ENCODE data around the gene CDKN2AIP. TPM values are rescaled to one million over a fixed set of nuclear protein-coding genes. Genes with fewer than 3 reads are reported as not detected.

Gene CDKN2AIP
- total RNA-seq, 1 donor from 2014 or later = 29.7 TPM

DNA sequence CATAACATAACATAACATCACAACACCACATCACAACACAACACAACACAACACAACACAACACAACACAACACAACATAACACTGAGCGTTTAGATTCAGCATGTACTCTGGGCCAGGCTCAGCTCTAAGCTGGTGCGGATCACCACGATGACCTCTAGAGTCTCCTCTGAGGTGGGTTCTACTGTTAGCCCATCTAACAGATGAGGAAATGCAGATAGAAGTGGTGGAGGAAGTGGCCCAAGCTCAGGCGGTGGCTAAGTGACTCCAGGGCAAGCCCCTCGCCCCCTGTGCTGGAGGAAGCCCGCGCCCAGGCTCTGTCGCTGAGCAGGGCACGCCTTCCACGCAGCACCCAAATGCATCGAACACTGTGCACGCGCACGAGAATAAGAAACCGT lies 45.3 kb upstream of the CDKN2AIP start:
- peaks cover 21% of the 10 kb centered on the region for H3K27me3 Mint-ChIP-seq
- H3K27ac Mint-ChIP-seq = peak overlapping the region; percentile 2
- no peaks in the 10 kb centered on the region for H3K36me3 Mint-ChIP-seq
- peaks cover 27% of the 10 kb centered on the region for H3K4me1 Mint-ChIP-seq (ENCODE audit: unreplicated experiment)
- no peak for DNase-seq (ENCODE audit: extremely low spot score, unreplicated experiment)
- H3K4me3 Mint-ChIP-seq = peak overlapping the region; percentile 90
- no peak for TF ChIP-seq CTCF (conservative IDR thresholded peaks at IDR 0.05)
- no peaks in the 10 kb centered on the region for H3K9me3 Mint-ChIP-seq

- no peak overlapping the region for H3K4me3 Mint-ChIP-seq
- peaks cover 17% of the 10 kb centered on the region for H3K27me3 Mint-ChIP-seq
- no peaks in the 10 kb centered on the region for H3K9me3 Mint-ChIP-seq
- H3K36me3 Mint-ChIP-seq = no peaks in the 10 kb centered on the region
- H3K27ac Mint-ChIP-seq = no peak overlapping the region
- no peak for DNase-seq (ENCODE audit: extremely low spot score, unreplicated experiment)
- H3K4me1 Mint-ChIP-seq (ENCODE audit: unreplicated experiment) = peaks cover 24% of the 10 kb centered on the region
- no peak for TF ChIP-seq CTCF (conservative IDR thresholded peaks at IDR 0.05)
Measured at GRCh38 chr4:183399616-183400015, 44.8 kb upstream of the CDKN2AIP start.

DNA sequence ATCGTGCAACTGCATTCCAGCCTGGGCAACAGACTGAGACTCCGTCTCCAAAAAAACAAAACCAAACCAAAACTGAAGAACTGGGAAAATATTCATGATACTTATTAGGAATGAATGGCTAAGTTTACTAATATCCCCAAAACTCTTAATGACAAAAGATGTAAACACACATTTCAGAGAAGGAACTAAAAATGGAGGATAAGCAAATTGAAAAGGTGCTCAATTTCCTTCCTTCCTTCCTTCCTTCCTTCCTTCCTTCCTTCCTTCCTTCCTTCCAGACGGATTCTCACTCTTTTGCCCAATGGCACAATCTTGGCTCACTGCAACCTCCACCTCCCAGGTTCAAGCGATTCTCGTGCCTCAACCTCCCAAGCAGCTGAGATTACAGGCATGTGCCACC lies 44.4 kb upstream of the CDKN2AIP start:
- DNase-seq (ENCODE audit: extremely low spot score, unreplicated experiment) = no peak
- Mint-ChIP-seq H3K27ac (no peak overlapping the region), H3K4me3 (peak overlapping the region; percentile 58), H3K36me3 (no peaks in the 10 kb centered on the region), H3K27me3 (peaks cover 15% of the 10 kb centered on the region), H3K9me3 (no peaks in the 10 kb centered on the region), H3K4me1 (ENCODE audit: unreplicated experiment) (peaks cover 22% of the 10 kb centered on the region)
- TF ChIP-seq CTCF (conservative IDR thresholded peaks at IDR 0.05) = no peak

DNA sequence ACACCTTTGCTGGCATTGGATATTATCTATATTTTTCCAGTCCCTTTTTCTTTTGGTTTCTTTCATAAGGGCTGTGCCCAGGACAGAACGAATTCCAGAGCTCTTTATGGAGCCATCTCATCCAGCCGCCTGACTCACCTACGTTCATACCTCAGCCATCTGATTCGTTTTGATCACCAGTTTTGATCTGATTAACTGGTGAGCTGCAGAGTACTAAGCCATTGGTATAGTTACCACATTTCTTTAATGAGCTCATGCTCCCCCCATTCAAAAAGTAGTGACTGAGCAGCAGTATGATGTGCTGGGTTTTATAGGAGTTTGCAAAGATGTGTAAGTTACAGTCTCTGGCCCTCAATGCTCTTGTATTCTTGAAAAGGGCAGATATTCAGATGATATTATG lies 43.0 kb upstream of the CDKN2AIP start:
- H3K4me1 Mint-ChIP-seq (ENCODE audit: unreplicated experiment) = peaks cover 22% of the 10 kb centered on the region
- TF ChIP-seq CTCF (conservative IDR thresholded peaks at IDR 0.05) = no peak
- no peak for DNase-seq (ENCODE audit: extremely low spot score, unreplicated experiment)
- H3K27ac Mint-ChIP-seq = no peak overlapping the region
- H3K27me3 Mint-ChIP-seq = peaks cover 15% of the 10 kb centered on the region
- H3K4me3 Mint-ChIP-seq = no peak overlapping the region
- no peaks in the 10 kb centered on the region for H3K36me3 Mint-ChIP-seq
- no peaks in the 10 kb centered on the region for H3K9me3 Mint-ChIP-seq

DNA sequence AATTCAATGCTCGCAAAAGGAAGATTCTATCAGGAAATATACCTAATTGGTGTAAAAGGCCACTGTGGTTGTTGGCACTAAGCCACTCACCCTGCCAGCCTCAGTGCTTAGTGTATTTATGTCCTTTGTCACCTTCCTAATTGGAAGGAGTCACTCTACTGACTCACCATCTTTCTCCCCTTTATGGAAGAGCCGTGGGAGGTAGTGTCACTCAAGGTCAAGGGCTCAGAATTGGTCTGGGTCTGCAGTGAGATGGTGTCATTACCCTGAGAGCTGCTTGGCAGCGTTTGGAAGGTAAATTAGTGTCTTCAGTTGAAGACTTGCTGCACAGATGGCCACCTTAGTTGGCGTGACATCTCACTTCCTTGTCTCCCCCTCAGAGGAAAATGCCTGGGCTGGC lies 41.7 kb upstream of the CDKN2AIP start:
- H3K36me3 Mint-ChIP-seq = no peaks in the 10 kb centered on the region
- H3K27ac Mint-ChIP-seq = no peak overlapping the region
- peaks cover 17% of the 10 kb centered on the region for H3K4me1 Mint-ChIP-seq (ENCODE audit: unreplicated experiment)
- no peak for DNase-seq (ENCODE audit: extremely low spot score, unreplicated experiment)
- H3K4me3 Mint-ChIP-seq = no peak overlapping the region
- TF ChIP-seq CTCF (conservative IDR thresholded peaks at IDR 0.05) = no peak
- H3K9me3 Mint-ChIP-seq = no peaks in the 10 kb centered on the region
- H3K27me3 Mint-ChIP-seq = peaks cover 10% of the 10 kb centered on the region

- TF ChIP-seq CTCF (conservative IDR thresholded peaks at IDR 0.05) = no peak
- Mint-ChIP-seq H3K27ac (peak overlapping the region; percentile 21), H3K9me3 (no peaks in the 10 kb centered on the region), H3K4me3 (no peak overlapping the region), H3K27me3 (peaks cover 9% of the 10 kb centered on the region), H3K36me3 (no peaks in the 10 kb centered on the region), H3K4me1 (ENCODE audit: unreplicated experiment) (peaks cover 14% of the 10 kb centered on the region)
- no peak for DNase-seq (ENCODE audit: extremely low spot score, unreplicated experiment)
Measured at GRCh38 chr4:183403486-183403885, 41.0 kb upstream of the CDKN2AIP start.
